GM12878 (cell line): ENCODE results near the gene ESRP2. TPM values are rescaled to one million over a fixed set of nuclear protein-coding genes. Genes with fewer than 3 reads are reported as not detected.

Experiments used
- BCL11A ChIP-seq: IDR thresholded peaks from 2 replicates; pipeline ENCODE4 v1.6.1; 2011; ENCODE audit warnings: low read depth, low read length
- BRCA1 ChIP-seq: IDR thresholded peaks from 2 replicates; pipeline ENCODE4 v1.6.1; 2011; ENCODE audit warnings: low read depth, low read length, improper control_type of control experiment
- EED ChIP-seq: sonication (generic); IDR thresholded peaks from 2 replicates; pipeline ENCODE4 v1.6.1; 2016; ENCODE audit warnings: antibody characterized with exemption, low read depth
- NRF1 ChIP-seq: conservative IDR thresholded peaks from 2 replicates; pipeline ENCODE4 v1.6.1; 2011; ENCODE audit warnings: mild to moderate bottlenecking, low read depth, low read length, improper control_type of control experiment
- PAX5 ChIP-seq: IDR thresholded peaks from 2 replicates; pipeline ENCODE4 v1.6.1; 2011; ENCODE audit warnings: low read depth, low read length, borderline replicate concordance
- POLR2A ChIP-seq: IDR thresholded peaks from 2 replicates; pipeline ENCODE4 v1.6.1; 2011; ENCODE audit warnings: low read depth, mild to moderate bottlenecking, low read length
- SIN3A ChIP-seq: IDR thresholded peaks from 2 replicates; pipeline ENCODE4 v1.6.1; 2012; ENCODE audit warnings: low read depth, low read length, improper control_type of control experiment
- SIX5 ChIP-seq: IDR thresholded peaks from 2 replicates; pipeline ENCODE4 v1.6.1; 2011; ENCODE audit warnings: mild to moderate bottlenecking, low read depth, low read length, moderate library complexity; ENCODE audit not compliant: severe bottlenecking
- TAF1 ChIP-seq: IDR thresholded peaks from 2 replicates; pipeline ENCODE4 v1.6.1; 2011; ENCODE audit warnings: mild to moderate bottlenecking, low read depth, low read length, borderline replicate concordance
- TBL1XR1 ChIP-seq: IDR thresholded peaks from 2 replicates; pipeline ENCODE4 v1.6.1; 2012; ENCODE audit warnings: low read depth, low read length, improper control_type of control experiment
- TCF3 ChIP-seq: IDR thresholded peaks from 2 replicates; pipeline ENCODE4 v1.6.1; 2012; ENCODE audit warnings: low read depth, mild to moderate bottlenecking, low read length, borderline replicate concordance; ENCODE audit not compliant: insufficient read depth
- ZNF384 ChIP-seq: IDR thresholded peaks from 2 replicates; pipeline ENCODE4 v1.6.1; 2012; ENCODE audit warnings: low read depth, mild to moderate bottlenecking, low read length, improper control_type of control experiment, borderline replicate concordance
- ZNF622 ChIP-seq: fragments of 450-650 bp; IDR thresholded peaks from 2 replicates; pipeline ENCODE4 v1.6.1; 2017; ENCODE audit warnings: mild to moderate bottlenecking, inconsistent platforms
- polyA plus RNA-seq, 11 experiments: library from polyadenylated mRNA; depleted of rRNA in 4 of 11; unstranded in 6 of 11; stranded (reverse) in 5 of 11; fragments of >200 nt; fragmentation: Nextera tagmentation in 4 of 11; fragmentation: Illumina TruSeq in 1 of 11; extraction: Ambion mirVana in 4 of 11; extraction: Trizol in 1 of 11; gene quantifications; 1 replicate in 1 of 11; 2 replicates in 10 of 11; pipeline versions ENCODE4 v1.2.1 to v1.2.3, GENCODE V29; 2011 to 2016; ENCODE audit warnings: inconsistent platforms in 2 of 11, missing spikeins in 2 of 11, low read depth in 1 of 11
- total RNA-seq, 4 experiments: library from RNA; depleted of rRNA in 3 of 4; stranded (reverse); fragments of >200 nt in 3 of 4; fragmentation: Illumina TruSeq in 1 of 4; extraction: Trizol in 1 of 4; gene quantifications; 2 replicates each; pipeline versions ENCODE4 v1.2.1 to v1.2.3, GENCODE V29; 2013 to 2021
- TF ChIP-seq, protein P1 (sequence below): fragments of 450-650 bp; formaldehyde crosslinking; IDR thresholded peaks from 2 replicates; pipeline ENCODE4 v1.4.0; 2020; ENCODE audit warnings: mild to moderate bottlenecking, moderate library complexity
- TF ChIP-seq, protein P2 (sequence below): fragments of 450-650 bp; IDR thresholded peaks from 2 replicates; pipeline ENCODE4 v1.6.1; 2016; ENCODE audit warnings: mild to moderate bottlenecking
- TF ChIP-seq, protein P3 (sequence below): fragments of 450-650 bp; IDR thresholded peaks from 2 replicates; pipeline ENCODE4 v1.6.1; 2018; ENCODE audit warnings: mild to moderate bottlenecking, low read depth, moderate library complexity; ENCODE audit not compliant: partially characterized antibody
- TF ChIP-seq, protein P4 (sequence below): fragments of 450-650 bp; IDR thresholded peaks from 2 replicates; pipeline ENCODE4 v1.6.1; 2017; ENCODE audit warnings: antibody characterized with exemption, mild to moderate bottlenecking, moderate library complexity
- TF ChIP-seq, protein P5 (sequence below): IDR thresholded peaks from 2 replicates; pipeline ENCODE4 v1.6.1; 2012; ENCODE audit warnings: low read length, inconsistent platforms

ESRP2 gene
- total and polyA plus RNA-seq, 10 of the 15 experiments (the other 5 are each of a cell fraction or from before 2014, with no cell fraction given) = 0.04 to 0.64 (median 0.08) TPM; not detected in 3

DNA sequence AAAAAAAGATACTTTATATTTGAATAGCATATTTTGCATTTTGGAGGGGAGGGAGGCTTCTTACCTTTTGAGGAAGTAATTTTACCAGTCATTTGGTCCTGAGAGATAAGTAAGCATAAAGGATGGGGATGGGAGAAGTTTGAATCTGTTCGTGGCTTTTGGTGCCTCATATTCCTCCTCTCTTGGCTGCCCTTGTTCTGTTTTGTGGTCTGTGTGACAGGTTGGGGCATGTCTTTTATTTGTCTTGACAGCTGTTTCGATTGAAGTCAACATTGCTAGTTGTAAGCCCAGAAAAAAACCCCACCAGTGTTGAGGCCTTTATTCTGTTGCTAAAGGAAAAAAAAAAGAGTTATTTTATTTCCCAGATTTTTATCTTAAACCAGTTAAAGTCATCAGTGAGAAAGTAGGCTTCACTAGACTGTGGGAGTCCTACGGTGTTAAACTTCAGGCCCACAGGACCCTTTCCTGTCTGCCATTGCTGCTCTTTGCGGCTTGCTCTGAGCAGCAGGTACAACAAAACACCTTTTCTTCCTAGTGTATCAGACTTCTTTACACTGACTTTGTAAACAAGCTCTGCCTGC lies 39.8 kb upstream of the ESRP2 start (continued):
- TF ChIP-seq, protein P1, sequence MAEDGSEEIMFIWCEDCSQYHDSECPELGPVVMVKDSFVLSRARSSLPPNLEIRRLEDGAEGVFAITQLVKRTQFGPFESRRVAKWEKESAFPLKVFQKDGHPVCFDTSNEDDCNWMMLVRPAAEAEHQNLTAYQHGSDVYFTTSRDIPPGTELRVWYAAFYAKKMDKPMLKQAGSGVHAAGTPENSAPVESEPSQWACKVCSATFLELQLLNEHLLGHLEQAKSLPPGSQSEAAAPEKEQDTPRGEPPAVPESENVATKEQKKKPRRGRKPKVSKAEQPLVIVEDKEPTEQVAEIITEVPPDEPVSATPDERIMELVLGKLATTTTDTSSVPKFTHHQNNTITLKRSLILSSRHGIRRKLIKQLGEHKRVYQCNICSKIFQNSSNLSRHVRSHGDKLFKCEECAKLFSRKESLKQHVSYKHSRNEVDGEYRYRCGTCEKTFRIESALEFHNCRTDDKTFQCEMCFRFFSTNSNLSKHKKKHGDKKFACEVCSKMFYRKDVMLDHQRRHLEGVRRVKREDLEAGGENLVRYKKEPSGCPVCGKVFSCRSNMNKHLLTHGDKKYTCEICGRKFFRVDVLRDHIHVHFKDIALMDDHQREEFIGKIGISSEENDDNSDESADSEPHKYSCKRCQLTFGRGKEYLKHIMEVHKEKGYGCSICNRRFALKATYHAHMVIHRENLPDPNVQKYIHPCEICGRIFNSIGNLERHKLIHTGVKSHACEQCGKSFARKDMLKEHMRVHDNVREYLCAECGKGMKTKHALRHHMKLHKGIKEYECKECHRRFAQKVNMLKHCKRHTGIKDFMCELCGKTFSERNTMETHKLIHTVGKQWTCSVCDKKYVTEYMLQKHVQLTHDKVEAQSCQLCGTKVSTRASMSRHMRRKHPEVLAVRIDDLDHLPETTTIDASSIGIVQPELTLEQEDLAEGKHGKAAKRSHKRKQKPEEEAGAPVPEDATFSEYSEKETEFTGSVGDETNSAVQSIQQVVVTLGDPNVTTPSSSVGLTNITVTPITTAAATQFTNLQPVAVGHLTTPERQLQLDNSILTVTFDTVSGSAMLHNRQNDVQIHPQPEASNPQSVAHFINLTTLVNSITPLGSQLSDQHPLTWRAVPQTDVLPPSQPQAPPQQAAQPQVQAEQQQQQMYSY (CRISPR knock-in tag) = no peak
- TF ChIP-seq ZNF622 = no peak
- TF ChIP-seq, protein P2, sequence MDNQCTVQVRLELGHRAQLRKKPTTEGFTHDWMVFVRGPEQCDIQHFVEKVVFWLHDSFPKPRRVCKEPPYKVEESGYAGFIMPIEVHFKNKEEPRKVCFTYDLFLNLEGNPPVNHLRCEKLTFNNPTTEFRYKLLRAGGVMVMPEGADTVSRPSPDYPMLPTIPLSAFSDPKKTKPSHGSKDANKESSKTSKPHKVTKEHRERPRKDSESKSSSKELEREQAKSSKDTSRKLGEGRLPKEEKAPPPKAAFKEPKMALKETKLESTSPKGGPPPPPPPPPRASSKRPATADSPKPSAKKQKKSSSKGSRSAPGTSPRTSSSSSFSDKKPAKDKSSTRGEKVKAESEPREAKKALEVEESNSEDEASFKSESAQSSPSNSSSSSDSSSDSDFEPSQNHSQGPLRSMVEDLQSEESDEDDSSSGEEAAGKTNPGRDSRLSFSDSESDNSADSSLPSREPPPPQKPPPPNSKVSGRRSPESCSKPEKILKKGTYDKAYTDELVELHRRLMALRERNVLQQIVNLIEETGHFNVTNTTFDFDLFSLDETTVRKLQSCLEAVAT = 0 out of 2 replicates have a peak, but pooled peaks have one; percentile 61
- TF ChIP-seq, protein P3, sequence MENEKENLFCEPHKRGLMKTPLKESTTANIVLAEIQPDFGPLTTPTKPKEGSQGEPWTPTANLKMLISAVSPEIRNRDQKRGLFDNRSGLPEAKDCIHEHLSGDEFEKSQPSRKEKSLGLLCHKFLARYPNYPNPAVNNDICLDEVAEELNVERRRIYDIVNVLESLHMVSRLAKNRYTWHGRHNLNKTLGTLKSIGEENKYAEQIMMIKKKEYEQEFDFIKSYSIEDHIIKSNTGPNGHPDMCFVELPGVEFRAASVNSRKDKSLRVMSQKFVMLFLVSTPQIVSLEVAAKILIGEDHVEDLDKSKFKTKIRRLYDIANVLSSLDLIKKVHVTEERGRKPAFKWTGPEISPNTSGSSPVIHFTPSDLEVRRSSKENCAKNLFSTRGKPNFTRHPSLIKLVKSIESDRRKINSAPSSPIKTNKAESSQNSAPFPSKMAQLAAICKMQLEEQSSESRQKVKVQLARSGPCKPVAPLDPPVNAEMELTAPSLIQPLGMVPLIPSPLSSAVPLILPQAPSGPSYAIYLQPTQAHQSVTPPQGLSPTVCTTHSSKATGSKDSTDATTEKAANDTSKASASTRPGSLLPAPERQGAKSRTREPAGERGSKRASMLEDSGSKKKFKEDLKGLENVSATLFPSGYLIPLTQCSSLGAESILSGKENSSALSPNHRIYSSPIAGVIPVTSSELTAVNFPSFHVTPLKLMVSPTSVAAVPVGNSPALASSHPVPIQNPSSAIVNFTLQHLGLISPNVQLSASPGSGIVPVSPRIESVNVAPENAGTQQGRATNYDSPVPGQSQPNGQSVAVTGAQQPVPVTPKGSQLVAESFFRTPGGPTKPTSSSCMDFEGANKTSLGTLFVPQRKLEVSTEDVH = peak; percentile 17
- peak; percentile 64; the same call in 1 of the 2 replicates for TF ChIP-seq PAX5
- TF ChIP-seq TAF1 = no peak
- peak; percentile 80 for TF ChIP-seq SIN3A
- peak; percentile 62 for TF ChIP-seq ZNF384
- TF ChIP-seq SIX5 = no peak
- peak; percentile 74 for TF ChIP-seq BCL11A
- TF ChIP-seq POLR2A = no peak
- TF ChIP-seq BRCA1 = no peak
- no peak for TF ChIP-seq TBL1XR1
- peak; percentile 54; the same call in 1 of the 2 replicates for TF ChIP-seq TCF3
- TF ChIP-seq, protein P4, sequence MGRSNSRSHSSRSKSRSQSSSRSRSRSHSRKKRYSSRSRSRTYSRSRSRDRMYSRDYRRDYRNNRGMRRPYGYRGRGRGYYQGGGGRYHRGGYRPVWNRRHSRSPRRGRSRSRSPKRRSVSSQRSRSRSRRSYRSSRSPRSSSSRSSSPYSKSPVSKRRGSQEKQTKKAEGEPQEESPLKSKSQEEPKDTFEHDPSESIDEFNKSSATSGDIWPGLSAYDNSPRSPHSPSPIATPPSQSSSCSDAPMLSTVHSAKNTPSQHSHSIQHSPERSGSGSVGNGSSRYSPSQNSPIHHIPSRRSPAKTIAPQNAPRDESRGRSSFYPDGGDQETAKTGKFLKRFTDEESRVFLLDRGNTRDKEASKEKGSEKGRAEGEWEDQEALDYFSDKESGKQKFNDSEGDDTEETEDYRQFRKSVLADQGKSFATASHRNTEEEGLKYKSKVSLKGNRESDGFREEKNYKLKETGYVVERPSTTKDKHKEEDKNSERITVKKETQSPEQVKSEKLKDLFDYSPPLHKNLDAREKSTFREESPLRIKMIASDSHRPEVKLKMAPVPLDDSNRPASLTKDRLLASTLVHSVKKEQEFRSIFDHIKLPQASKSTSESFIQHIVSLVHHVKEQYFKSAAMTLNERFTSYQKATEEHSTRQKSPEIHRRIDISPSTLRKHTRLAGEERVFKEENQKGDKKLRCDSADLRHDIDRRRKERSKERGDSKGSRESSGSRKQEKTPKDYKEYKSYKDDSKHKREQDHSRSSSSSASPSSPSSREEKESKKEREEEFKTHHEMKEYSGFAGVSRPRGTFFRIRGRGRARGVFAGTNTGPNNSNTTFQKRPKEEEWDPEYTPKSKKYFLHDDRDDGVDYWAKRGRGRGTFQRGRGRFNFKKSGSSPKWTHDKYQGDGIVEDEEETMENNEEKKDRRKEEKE = no peak
- TF ChIP-seq EED = peak; percentile 80
- TF ChIP-seq NRF1 = no peak
- TF ChIP-seq, protein P5, sequence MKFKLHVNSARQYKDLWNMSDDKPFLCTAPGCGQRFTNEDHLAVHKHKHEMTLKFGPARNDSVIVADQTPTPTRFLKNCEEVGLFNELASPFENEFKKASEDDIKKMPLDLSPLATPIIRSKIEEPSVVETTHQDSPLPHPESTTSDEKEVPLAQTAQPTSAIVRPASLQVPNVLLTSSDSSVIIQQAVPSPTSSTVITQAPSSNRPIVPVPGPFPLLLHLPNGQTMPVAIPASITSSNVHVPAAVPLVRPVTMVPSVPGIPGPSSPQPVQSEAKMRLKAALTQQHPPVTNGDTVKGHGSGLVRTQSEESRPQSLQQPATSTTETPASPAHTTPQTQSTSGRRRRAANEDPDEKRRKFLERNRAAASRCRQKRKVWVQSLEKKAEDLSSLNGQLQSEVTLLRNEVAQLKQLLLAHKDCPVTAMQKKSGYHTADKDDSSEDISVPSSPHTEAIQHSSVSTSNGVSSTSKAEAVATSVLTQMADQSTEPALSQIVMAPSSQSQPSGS = peak; percentile 69
